ENCODE data around the gene DTD2.

Gene DTD2

GRCh38 chr14:31401369-31401932 lies 55.9 kb downstream of the DTD2 start:
- no peaks in the 10 kb centered on the region for H3K27me3 ChIP-seq (replicated peaks in 2 of 5; ENCODE audit: control insufficient read depth in 4 of 5, insufficient read depth in 5 of 5, low read length in 4 of 5)
- DNase-seq, result no peak
- no peak overlapping the region for H3K4me3 ChIP-seq (ENCODE audit: control insufficient read depth in 1 of 7, extremely low read depth in 1 of 7, insufficient read depth in 4 of 7, low read depth in 2 of 7, low read length in 6 of 7)
- 100% methylated on average over 2 of the region's 3 CpGs for WGBS (ENCODE audit: insufficient coverage)
- H3K4me1 ChIP-seq (ENCODE audit: control extremely low read depth in 1 of 4, control insufficient read depth in 4 of 4, insufficient read depth in 4 of 4, low read length in 3 of 4), result no peaks in the 10 kb centered on the region
- peaks cover 2 to 11% (median 8%) of the 10 kb centered on the region in 4 experiments for H3K36me3 ChIP-seq (ENCODE audit: control insufficient read depth in 4 of 4, insufficient read depth in 4 of 4, low read length in 3 of 4)
- ChIA-PET POLR2A (no interaction called here), CTCF (interaction anchor here (1.0 to 1.7 kb wide), 4 partner anchors 17 to 48 kb away, joined by 3 to 5 read pairs (median 3); no protein-coding TSS in a partner anchor)
- H3K27ac ChIP-seq (ENCODE audit: insufficient read depth in 1 of 2, low read depth in 1 of 2, low read length in 2 of 2, poor library complexity in 1 of 2, severe bottlenecking in 2 of 2), result no peak overlapping the region
- no peaks in the 10 kb centered on the region for H3K9me3 ChIP-seq (ENCODE audit: control extremely low read depth in 1 of 5, control insufficient read depth in 4 of 5, insufficient read depth in 2 of 5, low read depth in 1 of 5, low read length in 4 of 5)

GRCh38 chr14:31400031-31400638 lies 57.2 kb downstream of the DTD2 start:
- ChIA-PET POLR2A (no interaction called here), CTCF (interaction anchor here (1.2 kb wide), 1 partner anchor 9 kb away, joined by 3 read pairs; no protein-coding TSS in a partner anchor)
- H3K9me3 ChIP-seq (ENCODE audit: control extremely low read depth in 1 of 5, control insufficient read depth in 4 of 5, insufficient read depth in 2 of 5, low read depth in 1 of 5, low read length in 4 of 5), result no peaks in the 10 kb centered on the region
- H3K36me3 ChIP-seq (ENCODE audit: control insufficient read depth in 4 of 4, insufficient read depth in 4 of 4, low read length in 3 of 4), result peaks cover 0 to 12% (median 11%) of the 10 kb centered on the region in 4 experiments
- no peak overlapping the region for H3K4me3 ChIP-seq (ENCODE audit: control insufficient read depth in 1 of 7, extremely low read depth in 1 of 7, insufficient read depth in 4 of 7, low read depth in 2 of 7, low read length in 6 of 7)
- no peak for DNase-seq
- WGBS (ENCODE audit: insufficient coverage), result 100% methylated on average over 4 of the region's 5 CpGs
- no peaks in the 10 kb centered on the region for H3K27me3 ChIP-seq (replicated peaks in 2 of 5; ENCODE audit: control insufficient read depth in 4 of 5, insufficient read depth in 5 of 5, low read length in 4 of 5)
- H3K27ac ChIP-seq (ENCODE audit: insufficient read depth in 1 of 2, low read depth in 1 of 2, low read length in 2 of 2, poor library complexity in 1 of 2, severe bottlenecking in 2 of 2), result no peak overlapping the region
- H3K4me1 ChIP-seq (ENCODE audit: control extremely low read depth in 1 of 4, control insufficient read depth in 4 of 4, insufficient read depth in 4 of 4, low read length in 3 of 4), result no peaks in the 10 kb centered on the region
